DOHH2 (cell line): ENCODE measurements around the gene ELOVL5.

Source experiments
- EZH2phosphoT487 ChIP-seq: fragments of 200-600 bp; sonication (generic); IDR thresholded peaks from 2 replicates; pipeline ENCODE4 v1.6.1; 2017; ENCODE audit warnings: borderline replicate concordance, mild to moderate bottlenecking, antibody characterized with exemption, low read length, moderate library complexity, mixed read lengths
- TF ChIP-seq, protein P1 (sequence below): fragments of 200-600 bp; sonication (generic); IDR thresholded peaks from one replicate; pipeline ENCODE4 v1.5.1; 2014; ENCODE audit warnings: antibody characterized with exemption, mild to moderate bottlenecking, low read depth, low read length; ENCODE audit not compliant: poor library complexity, severe bottlenecking

DNA sequence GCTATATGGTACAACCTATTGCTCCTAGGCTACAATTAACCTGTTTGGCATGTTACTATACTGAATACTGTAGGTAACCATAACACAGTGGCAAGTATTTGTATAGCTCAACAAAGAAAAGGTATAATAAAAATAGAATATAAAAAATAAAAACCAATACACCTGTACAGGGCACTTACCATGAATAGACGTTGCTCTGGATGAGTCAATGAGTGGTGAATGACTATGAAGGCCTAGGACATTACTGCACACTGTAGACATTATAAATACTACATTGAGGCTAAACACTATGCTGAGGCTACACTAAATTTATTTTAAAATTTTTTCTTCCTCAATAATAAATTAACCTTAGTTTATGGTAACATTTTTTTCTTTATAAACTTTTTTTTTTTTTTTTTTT is 18.6 kb downstream of the ELOVL5 start:
- TF ChIP-seq, protein P1, sequence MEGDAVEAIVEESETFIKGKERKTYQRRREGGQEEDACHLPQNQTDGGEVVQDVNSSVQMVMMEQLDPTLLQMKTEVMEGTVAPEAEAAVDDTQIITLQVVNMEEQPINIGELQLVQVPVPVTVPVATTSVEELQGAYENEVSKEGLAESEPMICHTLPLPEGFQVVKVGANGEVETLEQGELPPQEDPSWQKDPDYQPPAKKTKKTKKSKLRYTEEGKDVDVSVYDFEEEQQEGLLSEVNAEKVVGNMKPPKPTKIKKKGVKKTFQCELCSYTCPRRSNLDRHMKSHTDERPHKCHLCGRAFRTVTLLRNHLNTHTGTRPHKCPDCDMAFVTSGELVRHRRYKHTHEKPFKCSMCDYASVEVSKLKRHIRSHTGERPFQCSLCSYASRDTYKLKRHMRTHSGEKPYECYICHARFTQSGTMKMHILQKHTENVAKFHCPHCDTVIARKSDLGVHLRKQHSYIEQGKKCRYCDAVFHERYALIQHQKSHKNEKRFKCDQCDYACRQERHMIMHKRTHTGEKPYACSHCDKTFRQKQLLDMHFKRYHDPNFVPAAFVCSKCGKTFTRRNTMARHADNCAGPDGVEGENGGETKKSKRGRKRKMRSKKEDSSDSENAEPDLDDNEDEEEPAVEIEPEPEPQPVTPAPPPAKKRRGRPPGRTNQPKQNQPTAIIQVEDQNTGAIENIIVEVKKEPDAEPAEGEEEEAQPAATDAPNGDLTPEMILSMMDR: no peak
- TF ChIP-seq EZH2phosphoT487: no peak
